Naive B cell (primary cell): ENCODE results near the gene FGD4. TPM values are rescaled to one million over a fixed set of nuclear protein-coding genes. Genes with fewer than 3 reads are reported as not detected.

Experiments
- ATAC-seq, 2 donors: fragments of 150-1000 bp; cut with Tn5 transposase; 2 replicates each; pipeline ENCODE4 v1.10.0; 2021; ENCODE audit warnings: low read depth in 2 of 2, mild to moderate bottlenecking in 2 of 2, moderate library complexity in 2 of 2
- DNase-seq: peaks from one replicate; pipeline ENCODE4 v3.0.0; 2022
- H3K27ac Mint-ChIP-seq, 6 donors: one replicate each; pipeline ENCODE4 v1.8.0; 2020 to 2022; ENCODE audit warnings: mild to moderate bottlenecking in 6 of 6, mixed read lengths in 6 of 6, moderate library complexity in 5 of 6, inconsistent platforms in 2 of 6
- H3K27me3 Mint-ChIP-seq, 3 donors: one replicate each; pipeline ENCODE4 v1.8.0; 2021 to 2022; ENCODE audit warnings: mixed read lengths in 3 of 3, mild to moderate bottlenecking in 1 of 3
- H3K36me3 Mint-ChIP-seq, 2 donors: one replicate each; pipeline ENCODE4 v1.8.0; 2020 to 2022; ENCODE audit warnings: mixed read lengths in 2 of 2, inconsistent platforms in 1 of 2, mild to moderate bottlenecking in 1 of 2
- H3K4me1 Mint-ChIP-seq, 3 donors: one replicate each; pipeline ENCODE4 v1.8.0; 2020 to 2022; ENCODE audit warnings: mixed read lengths in 3 of 3, inconsistent platforms in 1 of 3, mild to moderate bottlenecking in 1 of 3, moderate library complexity in 1 of 3
- H3K4me3 Mint-ChIP-seq, 8 donors: one replicate each; pipeline ENCODE4 v1.8.0; 2020 to 2022; ENCODE audit warnings: mild to moderate bottlenecking in 8 of 8, mixed read lengths in 8 of 8, moderate library complexity in 8 of 8, inconsistent platforms in 2 of 8
- H3K9me3 Mint-ChIP-seq, 7 donors: one replicate each; pipeline ENCODE4 v1.8.0; 2020 to 2022; ENCODE audit warnings: mixed read lengths in 7 of 7, mild to moderate bottlenecking in 5 of 7, inconsistent platforms in 2 of 7, moderate library complexity in 1 of 7
- polyA plus RNA-seq, 6 donors: library from polyadenylated mRNA; unstranded; fragments of 300-500 nt; fragmentation: Illumina TruSeq; gene quantifications; one replicate each; pipeline ENCODE4 v1.2.3, GENCODE V29; 2021; ENCODE audit warnings: low read depth in 6 of 6

Gene FGD4
- polyA plus RNA-seq, 6 donors from 2014 or later = 1.4 to 5.2 (median 1.9) TPM; not detected in 1

DNA sequence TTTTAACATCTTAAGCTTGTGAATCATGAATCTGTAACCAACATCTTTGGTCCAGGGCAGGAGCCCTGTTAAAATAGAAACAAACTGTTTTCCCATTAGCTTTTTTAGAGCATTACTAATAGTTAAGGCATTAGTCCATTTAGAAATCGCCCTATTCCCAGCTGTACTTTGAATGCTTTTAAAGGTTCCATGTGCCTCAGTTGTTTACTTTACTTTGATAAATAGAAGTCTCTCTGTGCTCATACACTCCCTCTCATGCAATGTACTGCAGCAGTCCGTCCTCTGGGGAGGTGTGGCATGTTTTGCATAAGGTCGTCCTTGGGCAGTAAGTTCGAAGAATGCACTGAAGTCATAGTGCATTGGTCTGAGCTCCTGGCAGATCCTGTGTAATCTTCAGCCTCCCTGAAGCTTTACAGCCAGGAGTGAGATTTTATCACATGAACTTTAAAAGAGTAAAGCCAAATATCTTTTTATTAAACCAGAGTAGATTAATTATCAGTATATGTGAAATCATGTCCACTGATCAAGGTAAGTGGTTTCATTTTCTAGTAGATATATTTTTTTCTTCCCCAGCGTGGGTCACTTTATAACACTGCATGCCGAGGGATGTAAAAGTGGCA is 134.7 kb downstream of the FGD4 start:
- ATAC-seq (peak; percentile 70), DNase-seq (no peak)
- H3K36me3 Mint-ChIP-seq = no peaks in the 10 kb centered on the region
- H3K27ac Mint-ChIP-seq = peak overlapping the region in 5 of 6 donors; percentile 19 to 84 (median 71)
- peaks cover 26 to 42% (median 33%) of the 10 kb centered on the region in 3 donors for H3K4me1 Mint-ChIP-seq
- H3K27me3 Mint-ChIP-seq = no peaks in the 10 kb centered on the region
- no peaks in the 10 kb centered on the region for H3K9me3 Mint-ChIP-seq
- peak overlapping the region; percentile 77 to 93 (median 84) for H3K4me3 Mint-ChIP-seq

DNA sequence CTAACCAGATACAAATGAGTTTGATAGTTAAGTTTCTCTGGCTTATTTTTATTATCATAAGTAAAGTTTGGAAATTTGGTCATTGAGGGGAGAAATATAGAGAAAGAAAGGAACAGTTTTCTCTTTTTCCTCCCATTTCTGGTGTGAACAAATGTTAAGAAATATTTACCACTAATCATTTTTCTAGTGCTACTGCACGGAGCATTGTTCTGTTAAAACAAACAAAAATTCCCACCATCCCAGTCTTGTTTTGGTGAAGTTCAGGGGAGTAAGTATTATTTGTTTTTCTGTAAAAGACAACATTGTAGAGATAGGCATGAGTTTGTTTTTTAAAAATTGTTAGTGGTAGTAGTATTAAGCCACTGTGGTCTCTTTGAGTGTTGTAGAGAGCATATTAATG is 135.3 kb downstream of the FGD4 start:
- H3K27me3 Mint-ChIP-seq = no peaks in the 10 kb centered on the region

DNA sequence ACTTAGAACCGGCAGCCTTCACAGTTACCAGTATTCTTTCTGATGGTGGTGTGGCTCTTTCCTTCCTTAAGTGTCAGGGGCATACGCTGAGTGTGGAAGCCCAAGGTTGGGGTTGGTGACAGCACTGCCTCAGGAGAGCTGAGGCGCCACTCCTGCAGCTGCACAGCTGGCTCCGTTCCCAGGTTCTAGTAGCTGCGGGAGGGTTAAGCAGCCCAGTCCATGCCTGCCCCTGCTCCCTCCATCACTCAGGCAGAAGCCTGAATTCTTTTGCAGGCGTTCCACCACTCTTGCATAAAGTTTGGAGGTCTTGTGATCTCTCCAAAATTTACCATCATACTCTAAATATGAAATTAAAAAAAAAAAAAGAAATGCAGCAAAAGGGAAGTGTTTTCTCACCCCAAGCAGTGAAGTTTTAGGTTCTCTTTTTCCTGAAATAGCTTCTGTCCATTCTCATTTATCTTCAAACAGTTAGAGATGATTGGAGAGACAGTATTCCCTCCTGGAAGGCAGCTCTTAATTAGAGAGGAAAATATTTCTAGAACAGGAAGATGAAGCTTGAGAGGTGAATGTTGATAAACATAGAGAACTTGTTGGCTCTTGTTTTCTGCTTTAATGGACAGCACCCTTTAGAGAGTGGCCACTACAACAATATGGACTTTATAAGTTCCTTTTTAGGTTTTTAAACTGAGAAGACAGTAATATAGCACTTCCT is 136.1 kb downstream of the FGD4 start:
- H3K27me3 Mint-ChIP-seq = no peaks in the 10 kb centered on the region
- H3K36me3 Mint-ChIP-seq = no peaks in the 10 kb centered on the region
- ATAC-seq (peak; percentile 62 to 69), DNase-seq (peak; percentile 18)
- peaks cover 26 to 42% (median 33%) of the 10 kb centered on the region in 3 donors for H3K4me1 Mint-ChIP-seq
- peak overlapping the region; percentile 77 to 93 (median 84) for H3K4me3 Mint-ChIP-seq
- peak overlapping the region; percentile 27 to 88 (median 78) for H3K27ac Mint-ChIP-seq
- H3K9me3 Mint-ChIP-seq = no peaks in the 10 kb centered on the region

More for the DNA sequence above, 135.3 kb downstream of the FGD4 start:
- Mint-ChIP-seq H3K9me3 (no peaks in the 10 kb centered on the region), H3K4me1 (peaks cover 26 to 42% (median 33%) of the 10 kb centered on the region in 3 donors), H3K36me3 (no peaks in the 10 kb centered on the region), H3K27ac (peak overlapping the region; percentile 24 to 88 (median 60)), H3K4me3 (peak overlapping the region; percentile 77 to 93 (median 84))
- no peak for ATAC-seq
- DNase-seq = no peak

DNA sequence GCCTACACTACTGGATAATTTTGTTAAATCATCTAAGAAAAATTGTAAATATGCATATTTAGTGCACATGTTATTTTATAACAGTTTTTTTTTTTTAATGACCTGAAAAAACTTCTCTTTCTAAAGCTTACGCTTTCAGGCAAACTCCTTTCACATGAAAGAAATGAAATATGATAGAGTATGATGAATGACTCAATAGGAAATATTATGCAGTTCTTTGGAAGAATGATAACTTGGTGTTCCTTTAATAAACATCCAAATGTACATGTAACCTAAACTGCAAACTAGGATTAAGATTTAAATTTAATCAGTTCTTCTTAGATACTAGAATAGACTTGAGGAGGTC is 136.6 kb downstream of the FGD4 start:
- Mint-ChIP-seq H3K4me3 (peak overlapping the region in 7 of 8 donors; percentile 77 to 93 (median 85)), H3K9me3 (no peaks in the 10 kb centered on the region), H3K27me3 (no peaks in the 10 kb centered on the region), H3K4me1 (peaks cover 26 to 42% (median 33%) of the 10 kb centered on the region in 3 donors), H3K36me3 (no peaks in the 10 kb centered on the region), H3K27ac (peak overlapping the region in 2 of 6 donors; percentile 8 to 79)
- ATAC-seq (no peak), DNase-seq (no peak)

DNA sequence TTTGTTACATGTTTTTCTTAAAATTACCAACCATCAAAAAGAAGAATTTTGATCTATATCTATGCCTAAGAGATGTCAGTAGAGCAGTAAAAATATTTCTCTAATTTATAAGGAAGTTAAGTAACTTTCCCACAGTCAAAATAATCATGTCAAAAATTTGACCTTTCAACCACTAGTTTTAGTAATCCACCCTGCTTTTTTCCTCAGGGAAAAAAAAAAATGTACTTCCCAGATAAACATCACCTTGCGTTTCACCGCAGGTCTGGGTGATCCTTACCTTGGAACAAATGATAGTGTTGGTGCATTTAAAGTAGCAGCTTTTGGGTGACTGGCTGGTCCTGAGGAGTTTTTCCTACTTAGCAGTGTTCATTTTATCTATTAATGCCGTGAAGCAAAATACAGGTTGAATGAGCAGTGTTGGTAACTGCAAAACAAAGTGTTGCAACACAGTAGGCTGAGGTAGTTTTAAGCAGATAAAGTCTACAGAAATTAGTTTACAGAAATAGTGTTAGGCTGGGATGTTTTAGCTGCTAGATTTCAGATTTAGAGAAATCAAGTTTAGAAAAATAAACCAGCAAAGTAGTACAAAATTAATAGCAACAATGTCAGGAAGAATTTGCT is 142.5 kb downstream of the FGD4 start:
- no peak overlapping the region for H3K4me3 Mint-ChIP-seq
- H3K27ac Mint-ChIP-seq = peak overlapping the region in 2 of 6 donors; percentile 15 to 61
- no peaks in the 10 kb centered on the region for H3K36me3 Mint-ChIP-seq
- ATAC-seq (no peak), DNase-seq (no peak)
- H3K4me1 Mint-ChIP-seq = peaks cover 4 to 21% (median 14%) of the 10 kb centered on the region in 3 donors
- no peaks in the 10 kb centered on the region for H3K27me3 Mint-ChIP-seq
- no peaks in the 10 kb centered on the region for H3K9me3 Mint-ChIP-seq

DNA sequence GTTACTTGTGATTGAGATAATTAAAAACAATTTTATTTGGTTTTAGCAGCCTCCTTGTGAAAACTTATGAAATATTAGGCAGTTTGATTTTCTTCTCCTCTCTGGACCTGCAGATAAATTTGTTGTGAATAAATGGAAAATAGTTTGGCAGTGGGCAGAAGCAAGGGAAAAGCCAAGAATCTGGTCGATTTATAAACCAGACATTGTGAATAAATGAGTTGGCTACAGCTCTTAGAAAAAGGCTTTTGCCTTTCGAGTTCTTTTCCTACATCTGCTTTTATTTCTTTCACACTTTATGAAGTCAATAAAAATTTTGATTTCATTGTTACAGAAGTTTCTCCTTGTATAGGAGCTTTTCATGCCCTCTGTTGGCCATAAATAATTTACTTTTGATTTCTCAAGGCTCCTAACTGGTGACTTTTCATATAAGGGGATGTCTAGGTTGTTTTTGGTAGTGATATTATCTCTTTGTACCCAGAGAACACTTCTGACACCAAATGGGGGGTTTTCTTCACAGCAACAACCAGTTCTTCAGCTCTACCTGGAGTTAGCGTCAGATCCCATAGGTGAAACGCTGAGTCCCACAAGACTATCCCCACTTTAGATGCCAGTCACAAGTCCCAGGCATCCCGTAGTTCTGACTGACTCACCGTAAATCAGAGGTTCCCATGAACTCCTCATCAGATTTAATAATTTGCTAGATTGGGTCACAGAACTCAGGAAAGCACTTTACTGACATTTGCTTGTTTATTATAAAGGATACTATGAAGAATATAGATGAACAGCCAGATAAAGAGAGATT is 143.3 kb downstream of the FGD4 start:
- Mint-ChIP-seq H3K4me1 (peaks cover 0 to 15% (median 7%) of the 10 kb centered on the region in 3 donors), H3K9me3 (no peaks in the 10 kb centered on the region), H3K27me3 (no peaks in the 10 kb centered on the region), H3K4me3 (no peak overlapping the region), H3K36me3 (no peaks in the 10 kb centered on the region), H3K27ac (peak overlapping the region in 4 of 6 donors; percentile 12 to 61 (median 56))
- ATAC-seq (no peak), DNase-seq (no peak)

DNA sequence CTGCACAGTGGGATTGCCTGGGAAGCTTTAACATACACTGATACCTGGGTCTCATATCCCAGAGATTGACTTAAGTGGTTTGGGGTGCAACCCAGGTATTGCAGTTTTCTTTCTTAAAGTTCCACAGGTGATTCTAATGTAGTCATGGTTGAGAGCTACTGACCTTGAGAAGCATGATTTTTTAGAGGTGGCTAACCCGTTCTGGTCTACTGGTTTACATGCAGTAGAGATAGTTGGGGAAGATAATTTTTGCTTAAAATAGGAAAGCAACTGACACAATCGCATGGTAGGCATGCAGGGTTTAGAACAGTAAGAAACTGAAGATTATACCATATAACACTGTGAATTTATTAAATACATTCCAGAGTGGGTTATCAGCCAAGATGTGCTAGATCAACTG is 145.5 kb downstream of the FGD4 start:
- Mint-ChIP-seq H3K36me3 (no peaks in the 10 kb centered on the region), H3K9me3 (no peaks in the 10 kb centered on the region), H3K27me3 (no peaks in the 10 kb centered on the region), H3K27ac (no peak overlapping the region), H3K4me1 (peaks cover 14 to 33% (median 19%) of the 10 kb centered on the region in 3 donors), H3K4me3 (no peak overlapping the region)
- ATAC-seq = no peak
- no peak for DNase-seq

DNA sequence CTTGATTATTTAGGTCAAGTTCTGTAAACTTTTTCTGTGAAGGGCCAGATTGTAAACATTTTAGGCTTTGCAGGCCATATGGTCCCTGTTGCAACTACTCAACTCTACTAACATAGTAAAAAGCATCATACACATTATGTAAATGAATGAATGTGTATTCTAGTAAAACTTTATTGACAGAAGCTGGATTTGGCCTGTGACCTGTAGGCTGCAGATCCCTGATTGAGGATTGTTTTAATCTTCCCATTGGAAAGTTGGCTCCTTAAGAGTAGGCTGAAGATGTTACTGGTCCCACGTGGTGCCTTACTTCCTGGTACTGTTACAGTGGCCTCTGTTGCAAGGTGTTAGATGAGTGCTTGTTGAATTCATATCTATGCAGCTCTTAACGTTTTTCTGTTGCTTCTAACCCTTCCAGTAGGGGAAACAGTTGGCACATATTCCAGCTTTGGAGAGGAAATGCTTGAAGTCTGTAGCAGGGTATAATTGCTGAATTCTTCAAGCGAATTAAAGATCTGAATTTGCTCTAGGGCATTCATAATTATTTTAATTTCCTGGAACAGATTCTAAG is 146.1 kb downstream of the FGD4 start:
- no peaks in the 10 kb centered on the region for H3K36me3 Mint-ChIP-seq
- DNase-seq = no peak
- no peaks in the 10 kb centered on the region for H3K27me3 Mint-ChIP-seq
- ATAC-seq = no peak
- H3K27ac Mint-ChIP-seq = no peak overlapping the region
- H3K9me3 Mint-ChIP-seq = no peaks in the 10 kb centered on the region
- H3K4me3 Mint-ChIP-seq = no peak overlapping the region
- H3K4me1 Mint-ChIP-seq = peaks cover 20 to 38% (median 22%) of the 10 kb centered on the region in 3 donors

DNA sequence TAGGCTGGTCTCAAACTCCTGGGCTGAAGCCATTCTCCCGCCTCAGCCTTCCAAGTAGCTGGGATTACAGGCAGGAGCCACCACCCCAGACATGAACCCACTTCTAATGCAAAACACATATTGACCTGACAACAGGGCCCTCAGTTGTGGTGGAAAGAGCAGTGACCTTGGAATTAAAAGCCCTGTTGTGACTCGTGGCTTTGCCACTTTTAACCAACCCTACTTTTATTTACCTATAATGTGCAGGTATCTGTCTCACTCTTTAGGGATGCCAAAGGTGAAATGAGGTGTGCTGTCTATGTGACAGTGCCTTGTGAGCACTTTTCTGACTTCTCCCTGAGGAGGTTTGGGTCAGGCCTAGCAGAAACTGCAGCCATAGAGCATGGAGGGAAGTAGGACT is 146.9 kb downstream of the FGD4 start:
- Mint-ChIP-seq H3K4me3 (no peak overlapping the region), H3K27me3 (no peaks in the 10 kb centered on the region), H3K9me3 (no peaks in the 10 kb centered on the region), H3K4me1 (peaks cover 22 to 44% (median 26%) of the 10 kb centered on the region in 3 donors), H3K27ac (peak overlapping the region in 4 of 6 donors; percentile 25 to 93 (median 72)), H3K36me3 (no peaks in the 10 kb centered on the region)
- DNase-seq (no peak), ATAC-seq (no peak)

DNA sequence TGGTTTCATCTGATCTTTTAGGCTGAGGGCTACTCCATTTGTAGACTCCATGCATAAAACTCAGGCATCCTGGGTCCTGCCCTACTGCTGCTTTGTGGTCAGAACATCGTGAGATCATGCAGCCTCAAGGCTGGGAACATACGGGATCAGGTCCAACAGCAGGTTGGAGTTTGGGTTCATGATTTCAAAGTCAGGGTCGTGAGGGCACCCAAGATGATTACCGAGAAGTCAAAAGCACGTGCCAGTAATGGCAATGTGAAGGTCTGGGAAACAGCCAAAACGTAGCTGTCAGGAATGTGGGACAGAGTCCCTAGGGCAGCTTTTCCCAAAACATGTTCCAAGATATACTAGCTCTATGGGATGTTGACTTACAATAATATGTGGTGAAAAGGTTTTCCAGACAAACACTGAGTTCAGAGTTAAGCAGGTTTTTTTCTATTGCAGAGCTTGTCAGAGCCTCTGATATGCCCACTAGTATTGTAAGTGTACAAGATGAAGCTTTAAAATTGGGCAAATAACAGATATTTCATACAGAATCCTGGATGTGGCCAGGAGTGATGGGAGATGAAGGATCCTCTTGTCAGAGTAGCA is 149.4 kb downstream of the FGD4 start:
- no peaks in the 10 kb centered on the region for H3K9me3 Mint-ChIP-seq
- H3K36me3 Mint-ChIP-seq = no peaks in the 10 kb centered on the region
- no peak for DNase-seq
- H3K27me3 Mint-ChIP-seq = no peaks in the 10 kb centered on the region
- H3K4me1 Mint-ChIP-seq = peaks cover 22 to 45% (median 26%) of the 10 kb centered on the region in 3 donors
- H3K4me3 Mint-ChIP-seq = peak overlapping the region in 3 of 8 donors; percentile 39 to 55 (median 50)
- ATAC-seq = no peak
- peak overlapping the region; percentile 29 to 84 (median 61) for H3K27ac Mint-ChIP-seq

DNA sequence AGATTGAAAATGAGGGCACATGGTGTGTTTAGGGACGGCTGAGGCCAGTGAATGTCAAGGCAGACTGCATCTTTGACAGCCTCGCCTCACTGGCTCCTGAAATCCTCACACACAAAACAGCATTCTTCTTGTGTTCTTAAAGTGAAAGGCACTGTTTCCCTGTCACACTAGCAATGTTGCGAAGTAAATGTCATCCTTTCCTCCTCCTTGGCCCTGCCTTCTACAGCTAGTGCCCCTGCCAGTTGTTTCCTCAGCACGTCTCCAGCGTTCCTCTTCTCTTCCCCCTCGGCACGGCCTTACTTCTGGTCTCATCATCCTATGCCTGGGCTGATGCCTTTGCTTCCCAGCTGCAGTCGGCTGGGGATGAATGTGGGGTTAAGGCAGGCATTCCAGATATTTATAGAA is 150.3 kb downstream of the FGD4 start:
- Mint-ChIP-seq H3K4me3 (peak overlapping the region in 7 of 8 donors; percentile 6 to 61 (median 32)), H3K27me3 (no peaks in the 10 kb centered on the region), H3K9me3 (no peaks in the 10 kb centered on the region), H3K4me1 (peaks cover 22 to 48% (median 26%) of the 10 kb centered on the region in 3 donors), H3K36me3 (peaks cover 0 to under 1% of the 10 kb centered on the region in 2 donors), H3K27ac (peak overlapping the region in 5 of 6 donors; percentile 54 to 84 (median 78))
- peak; percentile 60 to 67 for ATAC-seq
- no peak for DNase-seq

DNA sequence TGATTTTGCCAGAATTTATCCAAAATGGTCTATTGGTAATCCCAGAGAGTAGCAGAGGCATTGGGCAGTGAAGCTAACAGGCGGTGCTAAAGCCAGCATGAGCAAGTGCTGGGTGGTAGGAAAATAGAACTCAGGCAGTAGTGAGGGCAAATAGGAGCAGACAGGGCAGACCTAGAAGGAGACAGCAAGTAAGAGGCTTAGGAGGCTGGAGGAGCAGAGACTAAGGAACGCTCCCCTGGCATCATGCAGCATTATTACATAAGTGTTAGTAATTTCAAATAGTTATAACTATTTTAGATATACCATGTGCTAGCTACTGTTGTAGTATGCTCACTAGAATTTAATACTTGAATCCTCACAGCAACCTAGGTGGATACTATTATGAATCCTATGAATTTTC is 151.7 kb downstream of the FGD4 start:
- DNase-seq = no peak
- H3K27me3 Mint-ChIP-seq = no peaks in the 10 kb centered on the region
- no peaks in the 10 kb centered on the region for H3K9me3 Mint-ChIP-seq
- peaks cover 0 to 7% of the 10 kb centered on the region in 2 donors for H3K36me3 Mint-ChIP-seq
- H3K4me3 Mint-ChIP-seq = peak overlapping the region in 2 of 8 donors; percentile 2 to 12
- peak overlapping the region in 3 of 6 donors; percentile 2 to 76 (median 68) for H3K27ac Mint-ChIP-seq
- ATAC-seq = no peak
- peaks cover 22 to 43% (median 26%) of the 10 kb centered on the region in 3 donors for H3K4me1 Mint-ChIP-seq
